ENCODE data around the gene KIF17.

Gene KIF17

DNA sequence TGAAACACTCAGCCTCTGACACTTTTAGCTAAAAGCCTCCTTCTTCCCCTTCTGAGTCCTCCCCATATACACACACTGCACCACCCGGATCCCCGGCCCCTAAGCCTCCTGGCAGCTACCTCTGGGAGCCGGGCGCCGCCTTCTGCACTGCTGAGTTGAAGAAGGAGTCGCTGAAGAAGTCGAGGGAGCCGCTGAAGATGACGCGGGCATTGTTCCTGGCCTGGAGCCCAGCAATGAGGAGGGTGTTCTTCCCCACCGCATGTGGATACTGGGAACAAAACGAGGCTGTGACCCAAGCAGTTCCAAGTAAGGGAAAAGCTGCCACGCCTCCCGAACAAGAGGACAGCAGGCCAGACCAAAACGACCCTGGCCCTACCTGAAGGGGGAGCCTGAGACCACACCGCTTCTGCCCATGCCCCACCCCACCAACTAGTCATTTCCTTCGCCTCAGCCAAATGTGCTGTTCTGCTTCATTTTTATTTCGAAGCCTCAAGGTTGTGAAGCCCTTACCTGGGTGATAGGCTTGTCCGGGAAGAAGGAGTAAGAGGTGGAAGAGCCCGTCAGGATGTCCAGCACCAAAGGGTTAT lies 63.6 kb downstream of the KIF17 start:
- DNase-seq, result no peak

DNA sequence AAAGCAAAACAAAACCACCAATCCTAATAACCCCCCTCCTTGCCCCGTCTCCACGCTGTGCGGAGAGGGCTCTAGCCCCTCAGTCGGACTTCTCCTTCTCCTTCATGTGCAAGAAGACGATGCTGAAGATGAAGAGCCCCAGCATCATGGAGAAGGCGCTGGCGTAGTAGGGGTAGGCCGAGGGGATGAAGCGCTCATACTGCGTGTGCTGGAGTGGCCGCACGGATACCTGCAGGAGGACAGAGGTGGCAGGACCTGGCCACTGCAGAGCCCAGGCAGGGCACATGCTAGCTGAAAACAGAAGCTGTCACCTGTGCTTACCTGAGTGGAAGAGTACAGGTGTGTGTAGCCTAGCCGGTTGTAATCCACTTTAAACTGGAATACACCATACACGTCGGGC lies 65.5 kb downstream of the KIF17 start:
- no peak for DNase-seq

DNA sequence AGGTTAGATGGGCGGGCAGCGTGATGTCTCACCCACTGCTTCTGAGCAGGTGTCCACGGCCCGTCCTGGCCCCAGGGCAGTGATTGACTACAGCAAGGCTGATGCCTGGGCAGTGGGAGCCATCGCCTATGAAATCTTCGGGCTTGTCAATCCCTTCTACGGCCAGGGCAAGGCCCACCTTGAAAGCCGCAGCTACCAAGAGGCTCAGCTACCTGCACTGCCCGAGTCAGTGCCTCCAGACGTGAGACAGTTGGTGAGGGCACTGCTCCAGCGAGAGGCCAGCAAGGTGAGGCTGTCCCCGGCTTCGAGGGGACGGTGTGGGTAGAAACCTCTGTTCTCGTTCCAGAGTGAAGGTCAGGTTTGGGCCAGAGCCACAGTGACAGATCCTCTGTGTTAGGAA lies 68.9 kb downstream of the KIF17 start:
- DNase-seq, result no peak

DNA sequence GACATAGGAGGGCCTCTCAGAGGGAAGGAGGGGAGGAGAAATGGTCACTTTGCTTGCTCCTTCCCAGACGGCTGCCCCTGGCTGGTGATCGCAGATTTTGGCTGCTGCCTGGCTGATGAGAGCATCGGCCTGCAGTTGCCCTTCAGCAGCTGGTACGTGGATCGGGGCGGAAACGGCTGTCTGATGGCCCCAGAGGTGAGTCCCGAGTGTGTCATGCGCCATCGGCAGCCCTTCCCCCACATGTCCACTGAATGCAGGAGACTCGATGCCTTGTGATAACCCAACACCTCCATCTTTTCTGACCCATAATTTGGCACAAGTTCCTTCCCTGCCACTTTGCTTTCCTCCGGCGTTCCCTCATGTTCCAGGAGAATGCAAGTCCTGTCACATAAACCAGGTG lies 69.4 kb downstream of the KIF17 start:
- DNase-seq, result no peak

DNA sequence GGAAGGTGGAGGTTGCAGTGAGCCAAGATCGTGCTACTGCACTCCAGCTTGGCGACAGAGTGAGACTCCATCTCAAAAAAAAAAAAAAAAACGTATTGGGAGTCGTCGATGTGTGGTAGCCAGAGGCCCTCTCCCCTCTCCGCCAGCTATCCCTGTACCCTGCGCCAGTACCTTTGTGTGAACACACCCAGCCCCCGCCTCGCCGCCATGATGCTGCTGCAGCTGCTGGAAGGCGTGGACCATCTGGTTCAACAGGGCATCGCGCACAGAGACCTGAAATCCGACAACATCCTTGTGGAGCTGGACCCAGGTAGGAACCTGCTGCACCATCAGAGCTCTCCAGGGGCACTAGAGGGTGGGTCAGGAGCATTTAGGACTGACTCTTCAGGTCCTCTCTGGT lies 72.4 kb downstream of the KIF17 start:
- no peak for DNase-seq

DNA sequence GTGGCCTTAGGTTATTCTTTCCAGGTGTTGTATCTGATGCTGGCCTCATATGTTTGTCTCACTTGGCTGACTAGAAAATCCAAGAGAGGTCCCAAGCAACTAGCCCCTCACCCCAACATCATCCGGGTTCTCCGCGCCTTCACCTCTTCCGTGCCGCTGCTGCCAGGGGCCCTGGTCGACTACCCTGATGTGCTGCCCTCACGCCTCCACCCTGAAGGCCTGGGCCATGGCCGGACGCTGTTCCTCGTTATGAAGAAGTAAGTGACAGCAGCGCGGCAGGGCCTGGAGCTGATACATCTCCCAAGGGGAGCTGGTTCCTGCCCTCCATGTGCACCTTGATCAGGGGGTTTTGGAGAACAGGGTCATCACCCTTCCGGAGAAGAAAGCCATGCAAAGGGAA lies 73.4 kb downstream of the KIF17 start:
- DNase-seq, result no peak

DNA sequence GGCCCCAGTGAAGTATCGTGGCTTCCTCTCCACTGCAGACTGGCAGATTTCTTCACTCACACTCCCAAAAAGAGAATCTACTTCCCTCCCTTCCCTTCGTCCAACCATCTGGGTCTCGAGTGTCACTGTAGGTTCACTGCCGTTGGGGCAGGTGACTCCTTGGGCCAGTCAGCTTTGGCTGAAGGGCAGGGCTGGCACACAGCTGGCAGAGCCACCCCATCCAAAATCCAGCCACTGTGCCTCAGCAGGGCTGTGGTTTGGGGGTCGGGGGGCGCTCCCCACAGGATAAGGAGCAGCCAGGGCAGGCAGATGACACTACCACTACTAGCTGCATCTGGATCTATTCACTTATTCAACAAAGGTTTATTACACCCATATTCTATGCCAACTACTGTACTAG lies 74.7 kb downstream of the KIF17 start:
- no peak for DNase-seq

DNA sequence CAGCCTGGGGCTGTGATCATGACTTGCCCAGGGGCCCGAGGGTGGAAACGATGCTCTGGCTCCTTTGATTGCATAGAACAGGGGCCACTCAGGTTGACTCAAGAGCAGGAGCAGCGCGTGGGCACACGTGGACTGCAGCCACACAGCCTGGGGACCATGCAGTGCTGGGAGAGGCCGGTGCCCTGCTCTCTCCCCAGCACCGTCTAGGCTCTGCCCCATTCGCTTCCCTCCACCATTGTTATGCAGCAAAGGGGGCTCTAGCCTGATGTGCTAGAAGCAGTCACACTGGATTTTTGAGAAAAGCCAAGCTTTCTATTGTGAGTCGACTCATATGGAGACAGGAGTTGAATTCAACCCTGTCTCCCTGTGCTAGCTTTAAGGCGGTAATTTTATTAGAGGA lies 75.8 kb downstream of the KIF17 start:
- no peak for DNase-seq

DNA sequence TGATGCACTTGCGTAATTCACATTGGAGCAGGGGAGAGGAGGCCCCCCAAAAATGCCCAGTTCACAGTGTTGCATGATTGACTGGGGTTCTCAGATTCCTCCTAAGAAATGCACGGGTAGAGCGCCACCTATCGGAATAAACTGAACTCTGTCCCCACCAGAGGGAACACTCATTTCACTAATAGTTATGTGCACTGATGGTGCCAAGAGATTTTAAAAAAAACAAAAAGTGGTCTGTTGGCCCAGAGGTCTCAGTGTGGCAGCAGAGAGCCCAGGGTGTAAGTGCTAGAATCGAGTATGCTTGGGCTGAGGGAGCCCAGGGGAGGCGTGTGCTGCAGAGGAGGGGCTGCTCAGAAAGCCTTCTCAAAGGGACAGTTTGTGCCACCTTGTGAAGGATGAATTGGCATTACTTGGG lies 77.6 kb downstream of the KIF17 start:
- DNase-seq, result peak; percentile 31

DNA sequence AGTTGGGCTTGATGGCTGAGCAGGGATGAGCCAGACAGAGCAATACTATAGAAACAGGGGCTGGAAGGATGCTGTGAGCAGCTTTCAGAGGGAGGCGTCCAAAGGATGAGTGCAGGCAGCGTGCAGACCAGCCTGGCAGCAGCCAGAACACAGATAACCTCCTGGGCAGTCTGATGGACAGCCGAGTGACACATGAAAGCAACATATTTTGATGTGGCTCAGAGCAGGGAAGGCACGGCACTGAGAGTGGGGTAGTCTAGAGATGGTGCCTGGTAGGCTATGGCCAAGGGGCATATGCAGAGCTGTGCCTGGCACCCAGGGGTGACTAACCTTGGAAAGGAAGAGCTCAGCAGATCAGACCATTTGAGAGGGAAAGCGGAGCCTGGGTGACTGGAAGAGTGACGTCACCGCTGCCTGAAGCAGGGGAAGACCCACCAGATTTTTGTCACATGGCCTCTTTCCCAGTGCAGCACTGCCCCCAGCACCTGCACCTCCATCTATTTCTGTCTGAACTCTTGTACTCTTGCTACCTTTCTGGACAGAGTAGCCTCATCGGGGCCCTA lies 80.9 kb downstream of the KIF17 start:
- no peak for DNase-seq

DNA sequence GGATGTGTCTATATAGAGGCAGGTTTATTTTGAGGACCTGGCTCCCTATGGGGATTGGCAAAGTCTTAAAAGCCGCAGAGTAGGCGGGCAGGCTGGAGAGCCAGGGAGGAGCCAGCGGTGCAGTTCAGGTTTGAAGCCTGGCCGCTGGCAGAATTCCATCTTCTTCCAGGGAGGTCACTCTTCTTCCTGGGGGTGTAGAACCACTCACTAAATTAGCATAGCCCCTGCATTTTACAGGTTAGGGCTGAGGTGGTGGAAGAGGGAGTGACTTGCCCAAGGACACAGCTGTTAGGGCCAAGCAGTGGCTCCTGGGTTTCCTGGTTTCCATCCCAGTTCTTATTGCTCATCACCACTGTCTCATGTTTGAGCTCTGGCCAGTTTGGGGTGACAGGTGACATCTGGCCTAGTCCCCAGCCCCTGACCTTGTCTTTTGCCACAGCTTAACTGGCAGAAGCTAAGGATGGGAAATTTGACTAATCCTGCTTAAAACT lies 83.2 kb downstream of the KIF17 start:
- DNase-seq, result no peak

DNA sequence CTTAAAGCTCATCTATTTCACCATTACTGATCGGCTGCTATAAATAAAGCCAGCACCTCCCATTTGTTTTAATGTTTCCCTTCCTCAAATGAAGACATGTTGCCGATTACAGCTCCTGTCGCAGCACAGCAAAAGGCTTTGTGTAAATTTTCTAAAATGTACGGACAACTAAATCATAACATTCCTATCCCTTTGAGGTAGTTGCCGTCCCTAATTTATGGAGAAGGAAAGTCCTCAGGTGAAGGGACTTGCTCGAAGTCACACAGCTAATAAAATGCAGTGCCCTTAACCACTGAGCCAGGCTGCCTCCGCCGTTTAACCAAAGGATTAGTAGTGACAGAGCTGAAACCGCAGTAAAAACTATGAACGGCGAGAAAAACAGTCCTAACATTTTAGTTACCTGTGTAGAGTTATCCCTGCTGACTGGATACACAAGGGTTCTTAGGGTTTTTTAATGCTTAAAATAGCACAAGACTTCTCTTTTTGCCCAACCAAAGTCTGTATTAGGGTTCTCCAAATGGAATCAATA lies 83.7 kb downstream of the KIF17 start:
- no peak for DNase-seq

DNA sequence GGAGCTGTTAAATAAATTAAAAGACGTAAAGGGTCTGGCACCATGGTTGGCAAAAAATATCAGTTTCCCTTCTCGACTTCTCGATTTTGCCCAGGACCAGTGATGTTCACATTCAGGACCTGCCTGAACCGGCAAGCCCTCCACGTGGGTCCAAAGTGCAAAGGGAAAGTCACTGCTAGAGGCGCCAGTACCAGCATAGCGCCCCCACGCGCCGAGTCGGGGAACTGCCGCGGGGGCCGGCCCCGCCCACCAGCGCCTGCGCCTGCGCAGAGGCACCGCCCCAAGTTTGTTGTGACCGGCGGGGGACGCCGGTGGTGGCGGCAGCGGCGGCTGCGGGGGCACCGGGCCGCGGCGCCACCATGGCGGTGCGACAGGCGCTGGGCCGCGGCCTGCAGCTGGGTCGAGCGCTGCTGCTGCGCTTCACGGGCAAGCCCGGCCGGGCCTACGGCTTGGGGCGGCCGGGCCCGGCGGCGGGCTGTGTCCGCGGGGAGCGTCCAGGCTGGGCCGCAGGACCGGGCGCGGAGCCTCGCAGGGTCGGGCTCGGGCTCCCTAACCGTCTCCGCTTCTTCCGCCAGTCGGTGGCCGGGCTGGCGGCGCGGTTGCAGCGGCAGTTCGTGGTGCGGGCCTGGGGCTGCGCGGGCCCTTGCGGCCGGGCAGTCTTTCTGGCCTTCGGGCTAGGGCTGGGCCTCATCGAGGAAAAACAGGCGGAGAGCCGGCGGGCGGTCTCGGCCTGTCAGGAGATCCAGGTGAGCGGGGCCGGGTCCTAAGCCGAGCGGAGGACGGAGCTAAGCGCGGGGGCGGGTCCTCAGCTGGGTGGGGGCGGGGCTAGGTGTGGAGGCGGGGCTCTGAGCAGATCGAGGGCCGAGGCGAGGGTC lies 84.4 kb downstream of the KIF17 start, which contains the start of gene PINK1:
TSS of gene PINK1 (plus strand) at position 269 of the 875 bp plus-strand sequence. CDS start at position 360, 91 bp downstream.
- DNase-seq, result peak; percentile 8

DNA sequence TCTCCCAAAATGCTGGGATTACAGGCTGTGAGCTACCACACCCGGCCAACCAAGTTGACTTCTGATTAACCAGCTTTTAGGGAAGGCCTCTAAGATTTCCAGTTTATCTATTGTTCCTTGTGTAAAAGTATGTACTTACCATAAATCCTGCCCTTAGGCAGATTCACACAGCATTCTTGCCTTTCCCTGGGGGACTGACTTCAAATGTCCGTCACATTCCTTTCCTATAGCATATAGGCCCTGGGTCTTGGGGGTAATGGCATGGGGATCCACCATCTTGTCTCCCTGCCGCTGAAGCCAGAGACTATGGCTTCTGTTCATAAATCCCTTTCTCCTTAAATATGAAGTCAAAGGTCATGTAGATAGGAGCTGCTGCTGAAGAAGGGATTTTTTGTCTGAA lies 85.4 kb downstream of the KIF17 start:
- no peak for DNase-seq

DNA sequence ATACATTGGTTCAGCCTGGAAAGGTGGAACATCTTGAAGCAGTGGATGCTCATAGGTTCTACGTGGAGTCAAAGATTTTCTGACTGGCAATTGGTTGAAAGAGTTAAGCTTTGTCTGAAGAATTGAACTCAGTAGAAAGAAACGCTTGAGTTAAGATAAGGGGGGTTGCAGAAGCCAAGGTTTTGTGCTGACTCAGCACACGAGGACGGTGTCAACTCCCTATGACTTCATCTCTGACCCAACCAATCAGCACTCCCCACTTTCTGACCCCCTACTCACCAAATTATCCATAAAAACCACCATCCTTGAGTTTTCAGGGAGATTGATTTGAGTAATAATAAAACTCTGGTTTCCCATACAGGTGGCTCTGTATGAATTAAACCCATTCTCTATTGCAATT lies 87.1 kb downstream of the KIF17 start:
- DNase-seq, result no peak

DNA sequence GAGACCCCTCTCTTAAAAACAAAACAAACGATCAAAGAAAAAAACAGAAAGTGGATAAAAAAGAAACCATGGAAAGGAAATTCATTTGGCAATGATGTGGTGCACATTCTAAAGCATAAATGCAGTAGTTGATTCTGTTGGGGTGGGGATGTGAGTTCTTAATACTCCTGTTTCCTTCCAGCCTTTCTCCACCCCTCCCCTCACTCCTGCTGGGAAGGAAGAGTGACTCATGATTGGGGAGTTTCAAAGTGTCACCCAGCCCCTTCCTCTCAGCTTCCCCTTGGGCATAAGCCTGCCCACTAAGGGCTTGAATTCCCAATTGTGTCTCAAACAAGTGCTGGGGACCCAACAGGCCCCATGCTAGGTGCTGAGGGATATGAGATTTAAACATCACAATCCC lies 91.3 kb downstream of the KIF17 start:
- DNase-seq, result no peak

DNA sequence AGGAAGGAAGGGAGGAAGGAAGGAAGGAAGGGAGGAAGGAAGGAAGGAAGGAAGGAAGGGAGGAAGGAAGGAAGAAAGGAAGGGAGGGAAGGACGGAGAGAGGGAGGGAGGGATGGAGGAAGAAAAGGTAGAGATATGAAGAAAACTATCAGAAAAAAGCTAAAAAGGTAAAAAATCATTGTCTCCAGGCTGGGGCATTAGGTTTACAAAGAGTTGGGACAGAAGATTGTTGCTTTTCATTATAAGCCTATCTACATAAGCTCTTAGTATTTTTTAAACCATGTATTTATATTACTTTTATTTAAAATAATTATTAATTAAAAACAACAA lies 91.7 kb downstream of the KIF17 start:
- DNase-seq, result no peak

DNA sequence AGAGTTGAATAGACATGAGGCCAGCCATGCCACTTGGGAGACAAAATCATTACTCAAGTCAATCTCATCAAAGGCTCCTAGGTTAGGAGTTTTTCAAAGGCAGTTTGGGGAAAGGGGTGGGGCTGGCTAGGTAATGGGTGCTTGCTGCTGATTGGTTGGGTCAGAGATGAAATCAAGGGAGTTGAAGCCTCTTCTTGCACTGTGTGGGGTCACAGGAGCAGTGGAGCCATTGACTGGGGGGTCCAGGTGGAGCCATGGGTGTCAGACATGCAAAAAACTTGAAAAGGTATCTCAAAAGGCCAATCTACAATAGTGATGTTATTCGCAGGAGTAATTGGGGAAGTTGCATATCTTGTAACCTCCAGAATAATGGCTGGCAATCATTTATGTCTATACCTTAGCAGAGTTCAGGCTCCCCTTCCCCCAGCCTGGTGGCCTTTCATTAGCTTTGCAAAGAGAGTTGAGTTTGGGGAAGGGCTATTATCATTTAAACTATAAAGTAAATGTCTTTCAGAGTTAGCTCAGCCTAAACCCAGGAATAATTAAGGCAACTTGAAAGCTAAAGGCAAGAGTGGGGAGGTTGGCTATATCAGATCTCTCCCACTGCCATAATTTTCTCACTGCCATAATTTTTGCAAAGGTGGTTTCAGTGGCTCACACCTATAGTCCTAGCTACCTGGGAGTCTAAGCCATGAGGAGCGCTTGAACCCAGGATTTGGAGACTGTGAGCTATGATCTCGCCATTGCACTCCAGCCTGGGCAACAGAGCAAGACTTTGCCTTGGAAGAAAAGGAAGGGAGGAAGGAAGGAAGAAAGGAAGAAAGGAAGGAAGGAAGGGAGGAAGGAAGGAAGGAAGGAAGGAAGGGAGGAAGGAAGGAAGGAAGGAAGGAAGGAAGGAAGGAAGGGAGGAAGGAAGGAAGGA lies 92.4 kb downstream of the KIF17 start:
- no peak for DNase-seq

DNA sequence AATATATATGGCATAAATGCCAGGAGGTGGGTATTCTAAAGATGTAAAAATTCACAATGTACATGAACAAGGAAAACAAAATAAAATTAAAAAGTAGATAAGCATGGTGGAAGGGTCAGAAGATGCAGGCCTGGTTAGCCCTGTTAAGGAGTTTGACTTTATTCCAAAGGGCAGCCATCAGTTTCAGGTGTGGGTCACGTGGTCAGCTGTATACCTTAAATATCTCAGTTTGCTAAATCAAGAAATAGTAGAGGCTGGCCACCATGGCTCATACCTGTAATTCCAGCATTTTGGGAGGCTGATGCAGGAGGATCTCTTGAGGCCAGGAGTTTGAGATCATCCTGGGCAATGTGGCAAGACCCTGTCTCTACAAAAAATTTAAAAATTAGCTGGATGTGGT lies 93.1 kb downstream of the KIF17 start:
- DNase-seq, result no peak

DNA sequence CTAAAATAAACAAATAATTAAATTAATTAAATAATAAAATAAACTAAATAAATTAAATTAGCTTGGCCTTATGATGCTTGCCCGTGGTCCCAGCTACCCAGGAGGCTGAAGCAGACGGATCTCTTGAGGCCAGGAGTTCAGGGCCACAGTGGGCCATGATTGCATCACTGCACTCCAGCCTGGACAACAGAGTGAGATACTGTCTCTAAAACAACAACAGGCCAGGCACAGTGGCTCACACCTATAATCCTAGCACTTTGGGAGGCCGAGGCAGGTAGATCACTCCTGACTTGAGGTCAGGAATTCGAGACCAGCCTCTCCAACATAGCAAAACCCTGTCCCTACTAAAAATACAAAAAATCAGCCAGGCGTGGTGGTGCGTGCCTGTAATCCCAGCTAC lies 96.8 kb downstream of the KIF17 start:
- no peak for DNase-seq

DNA sequence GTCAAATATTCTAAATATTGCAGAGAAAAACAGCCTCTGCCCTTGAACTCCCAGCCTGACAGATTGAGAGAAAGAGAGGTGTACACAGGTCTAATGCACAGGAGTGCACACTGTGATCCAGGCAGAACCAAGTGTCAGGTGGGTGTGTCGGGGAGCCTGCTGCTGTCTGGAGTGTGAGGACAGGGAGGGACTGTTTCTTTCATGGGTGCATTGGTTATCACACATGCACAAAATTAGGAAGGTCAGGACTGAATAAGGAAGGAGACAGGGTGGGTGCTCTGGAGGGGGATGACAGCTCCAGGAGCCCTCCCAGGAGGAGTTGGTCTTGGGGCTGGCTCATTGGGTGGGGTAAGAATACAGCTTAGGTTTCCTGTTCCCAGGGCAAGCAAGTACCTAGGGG lies 97.8 kb downstream of the KIF17 start:
- DNase-seq, result no peak

DNA sequence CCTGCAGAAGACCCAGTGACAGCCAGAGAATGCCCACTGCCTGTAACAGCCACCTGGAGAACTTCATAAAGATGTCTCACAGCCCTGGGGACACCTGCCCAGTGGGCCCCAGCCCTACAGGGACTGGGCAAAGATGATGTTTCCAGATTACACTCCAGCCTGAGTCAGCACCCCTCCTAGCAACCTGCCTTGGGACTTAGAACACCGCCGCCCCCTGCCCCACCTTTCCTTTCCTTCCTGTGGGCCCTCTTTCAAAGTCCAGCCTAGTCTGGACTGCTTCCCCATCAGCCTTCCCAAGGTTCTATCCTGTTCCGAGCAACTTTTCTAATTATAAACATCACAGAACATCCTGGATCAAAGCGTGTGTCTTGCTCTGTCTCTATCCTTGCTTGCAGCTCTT lies 99.3 kb downstream of the KIF17 start:
- DNase-seq, result no peak

Data from NCI-H1694 (cell line).